Measurements from ENCODE around the gene ASH1L. TPM values are rescaled to one million over a fixed set of nuclear protein-coding genes. Genes with fewer than 3 reads are reported as not detected.
"Not testable (repeated sequence)": the region's sequence is repeated elsewhere in the genome, so short reads cannot be mapped to it uniquely, and the experiment has no call there.

Gene ASH1L
- total RNA-seq, 2 donors from 2014 or later: 40.3 to 47.2 TPM

GRCh38 chr1:155507945-155508344 lies 54.7 kb downstream of the ASH1L start:
- ATAC-seq (replicated peaks in 1 of 2) (no peak), DNase-seq (no peak)
- peak overlapping the region; percentile 89 for H3K27ac Mint-ChIP-seq
- peak overlapping the region in 1 of 2 donors; percentile 70 for H3K4me3 Mint-ChIP-seq
- no peaks in the 10 kb centered on the region for H3K9me3 Mint-ChIP-seq
- H3K27me3 Mint-ChIP-seq (ENCODE audit: low read depth): no peaks in the 10 kb centered on the region
- H3K4me1 Mint-ChIP-seq (ENCODE audit: low read depth): peaks cover 26% of the 10 kb centered on the region
- peaks cover 0 to 5% of the 10 kb centered on the region in 2 donors for H3K36me3 Mint-ChIP-seq (ENCODE audit: insufficient read depth in 2 of 2)

DNA sequence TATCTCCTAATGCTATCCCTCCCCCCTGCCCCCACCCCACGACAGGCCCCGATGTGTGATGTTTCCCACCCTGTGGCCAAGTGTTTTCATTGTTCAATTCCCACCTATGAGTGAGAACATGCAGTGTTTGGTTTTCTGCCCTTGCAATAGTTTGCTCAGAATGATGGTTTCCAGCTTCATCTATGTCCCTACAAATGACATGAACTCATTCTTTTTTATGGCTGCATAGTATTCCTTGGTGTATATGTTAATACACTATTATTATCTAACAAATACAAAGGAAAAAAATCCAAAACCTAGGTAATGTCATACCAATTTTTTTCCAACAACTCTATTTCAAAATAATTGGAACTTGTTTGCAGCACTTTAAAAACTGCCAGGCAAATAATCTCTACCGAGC lies 56.6 kb downstream of the ASH1L start:
- peaks cover 32% of the 10 kb centered on the region for H3K4me1 Mint-ChIP-seq (ENCODE audit: low read depth)
- H3K27ac Mint-ChIP-seq, DNase-seq: not testable (repeated sequence)

DNA sequence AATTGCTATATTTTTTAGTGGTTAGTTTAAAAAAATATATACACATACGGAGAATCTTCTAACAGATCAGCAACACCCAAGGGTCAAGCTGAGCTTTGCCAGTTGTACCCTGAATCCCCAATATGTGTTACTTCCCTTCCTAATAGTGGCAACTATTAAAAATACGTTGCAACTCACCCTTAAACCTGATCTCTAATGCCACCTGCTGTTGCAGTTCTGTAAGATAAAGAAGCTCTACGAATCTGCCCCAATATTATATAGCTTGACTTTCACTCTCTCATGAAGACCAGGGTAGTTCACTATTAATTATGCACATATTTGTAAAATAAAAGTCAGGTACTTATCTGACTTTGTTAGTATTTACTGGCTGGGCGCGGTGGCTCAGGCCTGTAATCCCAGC lies 58.4 kb downstream of the ASH1L start:
- H3K36me3 Mint-ChIP-seq (ENCODE audit: insufficient read depth in 2 of 2): peaks cover 0 to 3% of the 10 kb centered on the region in 2 donors
- H3K4me1 Mint-ChIP-seq (ENCODE audit: low read depth): peaks cover 45% of the 10 kb centered on the region
- no peak for DNase-seq
- no peaks in the 10 kb centered on the region for H3K9me3 Mint-ChIP-seq
- H3K27ac Mint-ChIP-seq: peak overlapping the region; percentile 23
- no peaks in the 10 kb centered on the region for H3K27me3 Mint-ChIP-seq (ENCODE audit: low read depth)
- H3K4me3 Mint-ChIP-seq: no peak overlapping the region
- no peak for ATAC-seq (replicated peaks in 1 of 2)

More for the DNA sequence above, 56.6 kb downstream of the ASH1L start:
- not testable (repeated sequence) for H3K27me3 Mint-ChIP-seq (ENCODE audit: low read depth); H3K4me3 Mint-ChIP-seq; H3K36me3 Mint-ChIP-seq (ENCODE audit: insufficient read depth in 2 of 2); ATAC-seq (replicated peaks in 1 of 2); H3K9me3 Mint-ChIP-seq

DNA sequence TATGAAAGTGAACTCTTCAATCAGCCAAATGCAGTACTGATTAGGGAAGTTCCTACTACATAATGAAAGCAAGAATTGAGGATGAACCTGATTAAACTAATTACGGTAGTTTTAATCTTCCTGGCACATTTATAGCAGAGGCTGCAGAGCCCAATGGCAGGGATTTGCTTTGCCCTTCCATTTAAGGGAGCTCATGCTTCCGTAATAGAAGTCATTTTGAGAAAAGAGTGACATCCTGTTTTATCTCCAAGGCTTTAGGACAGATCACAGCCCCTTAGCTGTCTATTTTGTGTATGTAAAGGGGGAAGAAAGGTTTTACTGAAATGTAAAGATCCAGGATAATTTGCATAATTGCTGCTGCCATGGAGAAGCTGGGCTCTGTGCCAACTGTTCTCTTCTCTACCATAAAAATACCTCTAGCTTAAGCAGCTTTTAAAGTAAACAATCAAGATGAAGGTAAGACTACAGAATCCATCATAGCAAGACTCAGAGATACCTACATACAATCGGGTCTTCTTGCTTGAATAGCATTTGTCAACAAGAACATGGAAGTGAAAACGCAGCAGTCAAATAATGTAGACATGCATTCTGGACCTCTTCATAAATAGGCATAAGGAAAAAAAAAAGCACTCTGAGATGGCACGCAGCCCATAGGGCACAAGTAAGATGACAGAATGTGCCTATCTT lies 62.5 kb downstream of the ASH1L start:
- DNase-seq (no peak), ATAC-seq (replicated peaks in 1 of 2) (peak in 1 of 2 donors; percentile 32)
- Mint-ChIP-seq H3K4me3 (peak overlapping the region in 1 of 2 donors; percentile 25), H3K27ac (peak overlapping the region; percentile 72), H3K36me3 (ENCODE audit: insufficient read depth in 2 of 2) (no peaks in the 10 kb centered on the region), H3K27me3 (ENCODE audit: low read depth) (no peaks in the 10 kb centered on the region), H3K4me1 (ENCODE audit: low read depth) (peaks cover 27% of the 10 kb centered on the region), H3K9me3 (no peaks in the 10 kb centered on the region)

DNA sequence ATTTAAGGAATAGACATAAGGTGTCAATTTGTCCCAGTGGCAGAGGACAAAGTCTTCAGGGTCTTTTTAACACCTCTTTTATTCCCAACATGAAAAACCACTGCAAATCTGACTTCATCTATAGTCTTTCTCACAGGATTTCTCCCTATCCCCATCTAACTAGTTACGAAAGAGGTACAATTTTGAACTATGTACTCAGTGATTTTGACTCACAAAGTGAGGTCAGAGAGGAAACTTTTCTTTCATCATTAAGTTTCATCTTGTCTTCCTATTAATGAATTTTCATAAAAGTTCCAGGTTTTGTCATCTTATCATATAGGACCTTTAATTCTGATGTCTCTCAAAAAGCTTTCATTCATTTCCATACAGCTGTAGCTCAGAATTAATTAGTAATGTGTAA lies 63.3 kb downstream of the ASH1L start:
- H3K27me3 Mint-ChIP-seq (ENCODE audit: low read depth): no peaks in the 10 kb centered on the region
- peaks cover 27% of the 10 kb centered on the region for H3K4me1 Mint-ChIP-seq (ENCODE audit: low read depth)
- no peak for ATAC-seq (replicated peaks in 1 of 2)
- H3K36me3 Mint-ChIP-seq (ENCODE audit: insufficient read depth in 2 of 2): no peaks in the 10 kb centered on the region
- H3K4me3 Mint-ChIP-seq: peak overlapping the region in 1 of 2 donors; percentile 32
- peak overlapping the region; percentile 72 for H3K27ac Mint-ChIP-seq
- no peak for DNase-seq
- no peaks in the 10 kb centered on the region for H3K9me3 Mint-ChIP-seq

DNA sequence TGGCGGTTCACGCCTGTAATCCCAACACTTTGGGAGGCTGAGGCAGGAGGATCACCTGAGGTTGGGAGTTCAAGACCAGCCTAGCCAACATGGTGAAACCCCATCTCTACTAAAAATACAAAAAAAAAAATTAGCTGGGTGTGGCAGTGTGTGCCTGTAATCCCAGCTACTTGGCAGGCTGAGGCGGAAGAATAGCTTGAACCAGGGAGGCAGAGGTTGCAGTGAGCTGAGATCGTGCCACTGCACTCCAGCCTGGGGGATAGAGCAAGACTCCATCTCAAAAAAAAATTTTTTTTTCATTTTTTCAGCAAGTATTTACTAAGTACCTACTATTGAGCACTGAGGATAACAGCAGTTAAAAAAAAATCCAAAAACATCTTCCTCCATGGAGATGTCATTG lies 69.0 kb downstream of the ASH1L start:
- ATAC-seq (replicated peaks in 1 of 2); H3K36me3 Mint-ChIP-seq (ENCODE audit: insufficient read depth in 2 of 2); H3K27me3 Mint-ChIP-seq (ENCODE audit: low read depth); DNase-seq; H3K4me3 Mint-ChIP-seq; H3K4me1 Mint-ChIP-seq (ENCODE audit: low read depth); H3K9me3 Mint-ChIP-seq; H3K27ac Mint-ChIP-seq: not testable (repeated sequence)

DNA sequence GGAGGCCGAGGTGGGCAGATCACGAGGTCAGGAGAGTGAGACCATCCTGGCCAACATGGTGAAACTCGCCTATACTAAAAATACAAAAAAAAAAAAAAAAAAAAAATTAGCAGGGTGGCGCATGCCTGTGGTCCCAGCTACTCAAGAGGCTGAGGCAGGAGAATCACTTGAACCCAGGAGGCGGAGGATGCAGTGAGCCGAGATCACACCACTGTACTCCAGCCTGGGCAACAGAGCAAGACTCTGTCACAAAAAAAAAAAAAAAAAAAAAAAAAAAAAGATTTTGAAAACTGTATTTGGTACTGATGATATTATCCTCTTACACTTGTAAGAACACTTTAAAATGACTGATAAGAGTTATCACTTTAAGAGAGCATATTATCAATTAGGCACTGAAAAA lies 74.2 kb downstream of the ASH1L start:
- H3K27ac Mint-ChIP-seq; ATAC-seq (replicated peaks in 1 of 2): not testable (repeated sequence)

DNA sequence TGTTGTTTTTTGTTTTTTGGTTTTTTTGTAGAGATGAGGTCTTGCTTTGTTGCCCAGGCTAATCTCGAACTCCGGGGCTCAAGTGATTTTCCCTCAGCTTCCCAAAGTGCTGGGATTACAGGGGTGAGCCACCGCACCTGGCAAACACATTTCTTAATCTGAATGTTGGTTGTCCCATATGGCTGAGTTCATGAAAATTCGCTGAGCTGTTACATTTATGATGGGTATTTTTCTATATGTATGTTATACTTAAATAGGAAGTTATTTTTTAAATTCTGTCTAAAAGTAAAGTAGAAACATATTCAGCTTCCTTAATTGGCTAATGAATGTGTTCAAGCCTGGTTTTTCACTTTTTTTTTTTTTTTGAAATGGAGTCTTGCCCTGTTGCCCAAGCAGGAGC lies 75.1 kb downstream of the ASH1L start:
- no peak for DNase-seq
- Mint-ChIP-seq H3K27ac (no peak overlapping the region), H3K4me1 (ENCODE audit: low read depth) (peaks cover 9% of the 10 kb centered on the region), H3K4me3 (no peak overlapping the region), H3K36me3 (ENCODE audit: insufficient read depth in 2 of 2) (peaks cover 2 to 9% of the 10 kb centered on the region in 2 donors), H3K9me3 (no peaks in the 10 kb centered on the region), H3K27me3 (ENCODE audit: low read depth) (no peaks in the 10 kb centered on the region)
- no peak for ATAC-seq (replicated peaks in 1 of 2)

More for the DNA sequence above, 74.2 kb downstream of the ASH1L start:
- H3K9me3 Mint-ChIP-seq; H3K27me3 Mint-ChIP-seq (ENCODE audit: low read depth); H3K4me1 Mint-ChIP-seq (ENCODE audit: low read depth); H3K36me3 Mint-ChIP-seq (ENCODE audit: insufficient read depth in 2 of 2); DNase-seq; H3K4me3 Mint-ChIP-seq: not testable (repeated sequence)

GRCh38 chr1:155486952-155487351 lies 75.7 kb downstream of the ASH1L start:
- H3K4me1 Mint-ChIP-seq (ENCODE audit: low read depth); ATAC-seq (replicated peaks in 1 of 2); H3K27ac Mint-ChIP-seq; H3K27me3 Mint-ChIP-seq (ENCODE audit: low read depth); H3K9me3 Mint-ChIP-seq; H3K4me3 Mint-ChIP-seq; DNase-seq: not testable (repeated sequence)
- peaks cover 4 to 11% of the 10 kb centered on the region in 2 donors for H3K36me3 Mint-ChIP-seq (ENCODE audit: insufficient read depth in 2 of 2)

- no peaks in the 10 kb centered on the region for H3K9me3 Mint-ChIP-seq
- ATAC-seq (replicated peaks in 1 of 2) (no peak), DNase-seq (no peak)
- H3K27ac Mint-ChIP-seq: peak overlapping the region; percentile 83
- peak overlapping the region in 1 of 2 donors; percentile 35 for H3K4me3 Mint-ChIP-seq
- peaks cover 9 to 19% of the 10 kb centered on the region in 2 donors for H3K36me3 Mint-ChIP-seq (ENCODE audit: insufficient read depth in 2 of 2)
- peaks cover 9% of the 10 kb centered on the region for H3K4me1 Mint-ChIP-seq (ENCODE audit: low read depth)
- no peaks in the 10 kb centered on the region for H3K27me3 Mint-ChIP-seq (ENCODE audit: low read depth)
These were observed 76.7 kb downstream of the ASH1L start for GRCh38 chr1:155485945-155486344.

DNA sequence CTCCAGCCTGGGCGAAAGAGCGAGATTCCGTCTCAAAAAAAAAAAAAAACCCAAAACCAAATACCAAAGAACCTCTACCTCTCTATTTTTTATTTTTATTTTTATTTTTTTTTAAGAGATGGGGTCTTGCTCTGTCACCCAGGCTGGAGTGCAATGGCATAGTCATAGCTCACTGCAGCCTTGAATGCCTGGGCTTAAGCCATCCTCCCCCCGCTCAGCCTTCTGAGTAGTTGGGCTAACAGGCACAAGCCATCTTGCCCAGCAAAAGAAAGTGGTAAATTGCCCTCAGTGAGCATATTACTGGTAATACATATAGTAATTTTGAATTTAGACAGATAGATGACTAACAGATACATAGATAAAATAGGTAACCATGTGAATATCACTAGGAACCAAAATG lies 77.4 kb downstream of the ASH1L start:
- Mint-ChIP-seq H3K9me3 (no peaks in the 10 kb centered on the region), H3K4me1 (ENCODE audit: low read depth) (peaks cover 9% of the 10 kb centered on the region), H3K27me3 (ENCODE audit: low read depth) (no peaks in the 10 kb centered on the region), H3K36me3 (ENCODE audit: insufficient read depth in 2 of 2) (peaks cover 8 to 22% of the 10 kb centered on the region in 2 donors), H3K4me3 (no peak overlapping the region), H3K27ac (no peak overlapping the region)
- ATAC-seq (replicated peaks in 1 of 2): no peak
- DNase-seq: no peak

DNA sequence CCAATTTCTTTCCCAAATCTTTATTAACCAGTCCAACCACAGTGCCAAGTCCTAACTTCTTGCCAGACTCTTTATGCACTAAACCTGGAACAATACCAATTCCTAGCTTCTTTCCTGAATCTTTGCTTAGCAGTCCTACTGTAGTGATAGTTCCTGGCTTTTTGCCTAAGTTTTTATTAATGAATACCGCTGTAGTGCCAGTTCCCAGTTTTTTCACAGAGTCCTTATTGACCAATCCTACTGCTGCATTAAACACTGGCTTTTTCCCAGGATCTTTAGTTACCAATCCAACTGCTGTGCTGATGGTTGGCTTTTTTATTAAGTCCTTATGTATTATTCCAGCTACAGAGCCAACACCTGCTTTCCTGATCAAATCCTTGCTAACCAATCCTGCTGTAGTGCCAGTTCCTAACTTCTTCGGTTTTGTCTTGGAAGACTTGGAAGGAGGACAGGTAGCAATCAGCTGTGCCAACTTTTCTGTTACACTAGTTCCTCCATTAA lies 80.8 kb downstream of the ASH1L start:
- peaks cover 9 to 27% of the 10 kb centered on the region in 2 donors for H3K36me3 Mint-ChIP-seq (ENCODE audit: insufficient read depth in 2 of 2)
- ATAC-seq (replicated peaks in 1 of 2) (no peak), DNase-seq (no peak)
- H3K27me3 Mint-ChIP-seq (ENCODE audit: low read depth): no peaks in the 10 kb centered on the region
- no peak overlapping the region for H3K27ac Mint-ChIP-seq
- no peaks in the 10 kb centered on the region for H3K9me3 Mint-ChIP-seq
- H3K4me3 Mint-ChIP-seq: no peak overlapping the region
- peaks cover 25% of the 10 kb centered on the region for H3K4me1 Mint-ChIP-seq (ENCODE audit: low read depth)

DNA sequence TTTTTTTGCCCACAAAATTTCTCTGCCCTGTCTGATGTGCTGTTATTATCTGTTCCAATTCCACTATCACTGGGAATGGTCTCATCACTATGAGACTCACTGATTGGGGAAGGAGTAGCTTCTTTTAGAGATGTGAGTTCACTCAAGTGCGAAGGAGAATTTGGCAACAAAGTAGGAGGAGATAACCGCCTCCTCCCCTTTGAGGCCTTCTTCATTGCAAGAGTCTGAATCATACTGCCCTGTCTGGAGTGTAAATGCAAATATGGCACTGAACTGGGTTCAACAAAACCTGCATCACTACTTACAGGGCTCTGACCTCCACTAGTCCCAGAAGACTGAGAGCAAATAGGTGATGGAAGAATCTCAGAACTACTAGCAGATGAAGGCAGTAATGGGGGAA lies 83.4 kb downstream of the ASH1L start:
- no peak overlapping the region for H3K4me3 Mint-ChIP-seq
- ATAC-seq (replicated peaks in 1 of 2): no peak
- no peaks in the 10 kb centered on the region for H3K27me3 Mint-ChIP-seq (ENCODE audit: low read depth)
- peaks cover 16% of the 10 kb centered on the region for H3K4me1 Mint-ChIP-seq (ENCODE audit: low read depth)
- peaks cover 0 to 2% of the 10 kb centered on the region in 2 donors for H3K9me3 Mint-ChIP-seq
- H3K27ac Mint-ChIP-seq: no peak overlapping the region
- no peak for DNase-seq
- H3K36me3 Mint-ChIP-seq (ENCODE audit: insufficient read depth in 2 of 2): peaks cover 15 to 36% of the 10 kb centered on the region in 2 donors
